Measurements from ENCODE around the gene VIT. TPM values are rescaled to one million over a fixed set of nuclear protein-coding genes. Genes with fewer than 3 reads are reported as not detected.

VIT gene
- total RNA-seq, 4 donors from 2014 or later, result 1.4 to 3.6 (median 2.5) TPM; not detected in 1

GRCh38 chr2:36701391-36701795 lies 4.9 kb downstream of the VIT start:
- no peak overlapping the region for H3K4me3 ChIP-seq
- in situ Hi-C loops (cut with MboI; ENCODE audit: low pct_ligation_motif_present in 1 of 4, low pct_unique_long_range_greater_than_20kb in 1 of 4, low sequenced_read_pairs in 3 of 4) (no loop called here), intact Hi-C loops (cut with DNase I; ENCODE audit: low total_unique reads) (no loop called here)
- 74 to 83% methylated on average over 5 of the region's 5 CpGs for WGBS, 2 donors (ENCODE audit: low coverage in 1 of 2)
- TF ChIP-seq POLR2AphosphoS5 (IDR thresholded peaks at IDR 0.05), result no peak
- TF ChIP-seq CTCF (IDR thresholded peaks at IDR 0.05), result no peak
- no peak for TF ChIP-seq POLR2A (IDR thresholded peaks at IDR 0.05)
- no peak for TF ChIP-seq EP300 (IDR thresholded peaks at IDR 0.05; ENCODE audit: low read depth)
- H3K9me3 ChIP-seq, result no peaks in the 10 kb centered on the region
- H3K27ac ChIP-seq, result no peak overlapping the region
- H3K27me3 ChIP-seq, result no peaks in the 10 kb centered on the region
- no peak for DNase-seq
- H3K4me1 ChIP-seq, result peaks cover 0 to 2% (median 0%) of the 10 kb centered on the region in 4 donors
- H3K36me3 ChIP-seq, result no peaks in the 10 kb centered on the region

GRCh38 chr2:36701918-36702317 lies 5.4 kb downstream of the VIT start:
- WGBS, 2 donors (ENCODE audit: low coverage in 1 of 2), result 50% methylated on average over 2 of the region's 2 CpGs; no CpG with 5 or more reads in 1 of the 2 donors
- intact Hi-C loops (cut with DNase I; ENCODE audit: low total_unique reads), result no loop called here
- H3K9me3 ChIP-seq, result no peaks in the 10 kb centered on the region
- peaks cover 0 to 2% (median 0%) of the 10 kb centered on the region in 4 donors for H3K4me1 ChIP-seq
- H3K36me3 ChIP-seq, result no peaks in the 10 kb centered on the region
- TF ChIP-seq EP300 (IDR thresholded peaks at IDR 0.05; ENCODE audit: low read depth) (no peak), POLR2AphosphoS5 (IDR thresholded peaks at IDR 0.05) (no peak), POLR2A (IDR thresholded peaks at IDR 0.05) (no peak), CTCF (IDR thresholded peaks at IDR 0.05) (no peak)
- in situ Hi-C loops (cut with MboI; ENCODE audit: low pct_ligation_motif_present in 1 of 4, low pct_unique_long_range_greater_than_20kb in 1 of 4, low sequenced_read_pairs in 3 of 4), result no loop called here
- no peak for DNase-seq
- no peak overlapping the region for H3K27ac ChIP-seq
- no peaks in the 10 kb centered on the region for H3K27me3 ChIP-seq
- H3K4me3 ChIP-seq, result no peak overlapping the region

- H3K4me3 ChIP-seq, result no peak overlapping the region
- H3K27me3 ChIP-seq, result no peaks in the 10 kb centered on the region
- no peaks in the 10 kb centered on the region for H3K36me3 ChIP-seq
- in situ Hi-C loops (cut with MboI; ENCODE audit: low pct_ligation_motif_present in 1 of 4, low pct_unique_long_range_greater_than_20kb in 1 of 4, low sequenced_read_pairs in 3 of 4), result no loop called here
- no peaks in the 10 kb centered on the region for H3K4me1 ChIP-seq
- H3K9me3 ChIP-seq, result no peaks in the 10 kb centered on the region
- no peak overlapping the region for H3K27ac ChIP-seq
- DNase-seq, result no peak
- TF ChIP-seq POLR2AphosphoS5 (IDR thresholded peaks at IDR 0.05) (no peak), EP300 (IDR thresholded peaks at IDR 0.05; ENCODE audit: low read depth) (no peak), CTCF (IDR thresholded peaks at IDR 0.05) (no peak), POLR2A (IDR thresholded peaks at IDR 0.05) (no peak)
- WGBS, 2 donors (ENCODE audit: low coverage in 1 of 2), result 83% methylated on average over 3 of the region's 3 CpGs; no CpG with 5 or more reads in 1 of the 2 donors
- intact Hi-C loops (cut with DNase I; ENCODE audit: low total_unique reads), result no loop called here
Measured at GRCh38 chr2:36702781-36703180, 6.3 kb downstream of the VIT start.

- in situ Hi-C loops (cut with MboI; ENCODE audit: low pct_ligation_motif_present in 1 of 4, low pct_unique_long_range_greater_than_20kb in 1 of 4, low sequenced_read_pairs in 3 of 4), result no loop called here
- TF ChIP-seq CTCF (IDR thresholded peaks at IDR 0.05) (no peak), POLR2AphosphoS5 (IDR thresholded peaks at IDR 0.05) (no peak), POLR2A (IDR thresholded peaks at IDR 0.05) (no peak), EP300 (IDR thresholded peaks at IDR 0.05; ENCODE audit: low read depth) (no peak)
- H3K4me1 ChIP-seq, result no peaks in the 10 kb centered on the region
- H3K4me3 ChIP-seq, result no peak overlapping the region
- H3K36me3 ChIP-seq, result no peaks in the 10 kb centered on the region
- no peaks in the 10 kb centered on the region for H3K27me3 ChIP-seq
- H3K27ac ChIP-seq, result peak overlapping the region in 1 of 4 donors; percentile 34
- 84 to 100% methylated on average over 2 to 6 of the region's 6 CpGs for WGBS, 2 donors (ENCODE audit: low coverage in 1 of 2)
- intact Hi-C loops (cut with DNase I; ENCODE audit: low total_unique reads), result no loop called here
- no peak for DNase-seq
- H3K9me3 ChIP-seq, result no peaks in the 10 kb centered on the region
Measured at GRCh38 chr2:36704475-36705150, 8.1 kb downstream of the VIT start.
